ENCODE measurements around the gene SH3RF3. TPM values are rescaled to one million over a fixed set of nuclear protein-coding genes. Genes with fewer than 3 reads are reported as not detected.
A peak's percentile ranks its signal among the peaks of the same experiment; 100 is the strongest.

The SH3RF3 gene
- total RNA-seq, 6 donors from 2014 or later, result 4.1 to 21.0 (median 8.0) TPM

DNA sequence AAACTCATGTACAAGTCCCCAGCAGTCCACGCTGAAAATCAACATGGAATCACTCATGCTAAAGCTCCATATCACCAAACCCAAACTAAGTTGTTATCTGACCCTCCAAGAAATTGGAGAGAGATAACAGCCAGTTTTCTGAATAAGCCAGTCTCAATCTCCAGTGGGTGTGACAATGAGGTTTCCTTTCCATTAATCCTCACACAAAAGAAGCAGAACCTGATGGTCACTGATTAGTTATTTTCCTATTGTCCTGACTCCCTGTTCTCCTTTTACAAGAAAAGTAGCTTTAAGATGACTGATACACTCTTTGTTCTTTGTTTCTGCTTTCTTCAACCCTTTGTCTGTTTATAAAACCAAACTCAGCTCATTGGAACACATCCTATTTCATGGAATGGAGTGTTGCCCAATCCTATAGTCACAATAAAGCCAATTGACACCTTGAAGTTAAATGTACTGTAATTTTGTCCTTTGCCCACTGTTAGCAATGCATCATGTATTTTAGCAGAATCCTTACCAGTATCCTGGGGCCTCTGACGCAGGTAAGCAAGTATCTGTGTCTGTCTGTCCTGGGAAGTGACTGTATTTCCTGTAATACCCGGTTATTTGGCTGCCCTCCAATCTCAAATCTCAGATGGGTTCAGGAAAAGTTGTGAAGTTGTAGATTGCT is 30.6 kb upstream of the SH3RF3 start:
- WGBS, 2 donors, result 20 to 37% methylated on average over 3 of the region's 3 CpGs
- ATAC-seq (ENCODE audit: low FRiP score in 2 of 2), result no peak
- Histone ChIP-seq H3K27ac (no peak overlapping the region), H3K27me3 (no peaks in the 10 kb centered on the region), H3K4me3 (no peak overlapping the region), H3K4me1 (peaks cover 0 to 16% (median 5%) of the 10 kb centered on the region in 4 donors), H3K36me3 (no peaks in the 10 kb centered on the region), H3K9me3 (peaks cover 0 to 9% (median 0%) of the 10 kb centered on the region in 4 donors)
- no peak for DNase-seq
- TF ChIP-seq CTCF (IDR thresholded peaks at IDR 0.05) (no peak), POLR2AphosphoS5 (IDR thresholded peaks at IDR 0.05) (no peak), POLR2A (IDR thresholded peaks at IDR 0.05) (no peak)

DNA sequence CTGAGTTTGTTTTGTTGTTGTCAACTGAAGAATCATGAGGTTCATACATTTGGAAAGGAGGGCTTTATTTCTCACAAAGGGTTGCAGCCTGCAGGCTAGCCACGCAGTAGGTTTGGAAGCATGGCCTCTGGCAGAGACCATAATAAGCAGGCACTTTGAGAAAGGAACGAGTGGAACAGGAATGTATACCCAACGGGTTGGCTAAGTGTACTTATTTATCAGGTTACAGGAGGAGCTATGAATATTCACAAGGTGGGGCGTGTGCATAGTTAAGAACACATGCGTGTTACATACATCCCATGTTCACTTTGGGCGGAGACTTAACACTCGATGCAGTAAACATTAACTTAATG is 30.1 kb upstream of the SH3RF3 start:
- no peak for ATAC-seq (ENCODE audit: low FRiP score in 2 of 2)
- DNase-seq, result no peak

DNA sequence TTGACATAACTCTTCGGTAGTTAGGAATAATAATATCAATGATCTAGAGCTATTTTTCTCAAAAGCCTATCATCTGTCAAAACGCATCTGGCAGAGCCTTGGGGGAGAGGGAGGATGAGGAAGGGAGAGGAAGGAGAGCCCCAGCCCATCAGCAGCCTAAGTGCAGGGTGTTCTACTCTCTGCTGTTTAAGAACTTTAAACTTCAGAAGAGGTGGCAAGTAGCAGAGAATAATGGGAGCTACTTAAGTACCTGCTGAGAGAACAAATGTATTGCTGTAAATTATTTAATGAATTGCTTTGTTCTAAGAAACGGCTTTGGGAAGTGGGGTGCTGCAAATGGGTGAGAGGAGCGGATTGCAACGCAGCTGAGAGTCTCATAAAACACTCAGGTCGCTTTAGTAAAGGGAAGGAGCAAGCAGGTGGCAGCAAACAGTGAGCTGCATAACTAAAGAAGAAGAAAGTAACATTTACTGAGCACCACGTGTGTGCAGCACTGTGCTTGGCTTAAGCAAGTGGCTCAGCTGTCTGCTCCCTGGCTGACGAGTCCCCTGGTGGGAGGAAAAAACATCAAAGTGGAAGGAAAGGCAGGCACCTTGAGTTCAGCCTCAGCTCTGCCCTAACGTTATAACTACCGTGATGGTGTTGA is 26.3 kb upstream of the SH3RF3 start:
- TF ChIP-seq POLR2A (IDR thresholded peaks at IDR 0.05) (no peak), EP300 (IDR thresholded peaks at IDR 0.05) (no peak)
- no peaks in the 10 kb centered on the region for H3K27me3 ChIP-seq
- DNase-seq, result peak in 1 of 2 donors; percentile 31
- H3K36me3 ChIP-seq, result no peaks in the 10 kb centered on the region
- no peak overlapping the region for H3K27ac ChIP-seq
- ATAC-seq (ENCODE audit: low FRiP score in 2 of 2), result no peak
- peaks cover 0 to 21% (median 5%) of the 10 kb centered on the region in 4 donors for H3K4me1 ChIP-seq
- H3K9me3 ChIP-seq, result no peaks in the 10 kb centered on the region
- no peak overlapping the region for H3K4me3 ChIP-seq
- WGBS, 2 donors, result 21 to 41% methylated on average over 10 of the region's 10 CpGs

More for the DNA sequence above, 30.1 kb upstream of the SH3RF3 start:
- no peak overlapping the region for H3K27ac ChIP-seq
- no peak overlapping the region for H3K4me3 ChIP-seq
- H3K27me3 ChIP-seq, result no peaks in the 10 kb centered on the region
- peaks cover 0 to 8% (median 0%) of the 10 kb centered on the region in 4 donors for H3K9me3 ChIP-seq
- H3K36me3 ChIP-seq, result no peaks in the 10 kb centered on the region
- WGBS, 2 donors, result 67 to 70% methylated on average over 7 of the region's 7 CpGs
- H3K4me1 ChIP-seq, result peaks cover 0 to 16% (median 5%) of the 10 kb centered on the region in 4 donors
- TF ChIP-seq EP300 (IDR thresholded peaks at IDR 0.05) (no peak), POLR2A (IDR thresholded peaks at IDR 0.05) (no peak), POLR2AphosphoS5 (IDR thresholded peaks at IDR 0.05) (no peak), CTCF (IDR thresholded peaks at IDR 0.05) (no peak)

DNA sequence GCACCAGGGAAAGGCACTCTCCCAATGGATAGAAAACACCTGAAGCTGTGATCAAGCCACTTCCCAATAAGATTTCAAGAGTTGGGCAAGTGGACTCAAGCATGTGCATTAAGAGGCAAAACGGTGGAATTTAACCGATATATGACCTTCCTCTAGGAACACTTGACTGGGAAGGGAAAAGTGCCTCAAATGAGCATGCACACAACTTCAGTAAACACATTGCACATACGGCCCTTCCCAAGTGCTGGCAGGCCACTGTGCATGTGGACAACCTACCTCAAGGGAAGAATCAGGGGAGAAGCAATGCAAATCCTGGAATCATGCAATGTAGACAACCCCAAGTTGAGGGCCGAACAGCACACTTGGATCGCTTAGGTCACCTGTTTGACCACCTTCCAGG is 23.9 kb upstream of the SH3RF3 start:
- Histone ChIP-seq H3K4me1 (peaks cover 0 to 13% (median 0%) of the 10 kb centered on the region in 4 donors), H3K36me3 (no peaks in the 10 kb centered on the region), H3K27ac (no peak overlapping the region), H3K9me3 (no peaks in the 10 kb centered on the region), H3K4me3 (no peak overlapping the region), H3K27me3 (no peaks in the 10 kb centered on the region)
- 71 to 76% methylated on average over 4 to 5 of the region's 5 CpGs for WGBS, 2 donors
- ATAC-seq (ENCODE audit: low FRiP score in 2 of 2), result peak in 1 of 2 donors; percentile 50
- TF ChIP-seq CTCF (IDR thresholded peaks at IDR 0.05) (no peak), POLR2AphosphoS5 (IDR thresholded peaks at IDR 0.05) (peak in 1 of 2 donors; percentile 30), EP300 (IDR thresholded peaks at IDR 0.05) (peak in 1 of 4 donors; percentile 67), POLR2A (IDR thresholded peaks at IDR 0.05) (no peak)
- peak in 1 of 2 donors; percentile 71 for DNase-seq

- ATAC-seq (ENCODE audit: low FRiP score in 2 of 2), result peak in 1 of 2 donors; percentile 41
- TF ChIP-seq EP300 (IDR thresholded peaks at IDR 0.05) (no peak), CTCF (IDR thresholded peaks at IDR 0.05) (no peak), POLR2A (IDR thresholded peaks at IDR 0.05) (no peak), POLR2AphosphoS5 (IDR thresholded peaks at IDR 0.05) (no peak)
- H3K27me3 ChIP-seq, result no peaks in the 10 kb centered on the region
- H3K4me1 ChIP-seq, result peaks cover 0 to 4% (median 0%) of the 10 kb centered on the region in 4 donors
- H3K36me3 ChIP-seq, result no peaks in the 10 kb centered on the region
- no peaks in the 10 kb centered on the region for H3K9me3 ChIP-seq
- no peak overlapping the region for H3K4me3 ChIP-seq
- DNase-seq, result peak in 1 of 2 donors; percentile 26
- WGBS, 2 donors, result 88 to 95% methylated on average over 4 to 9 of the region's 9 CpGs
- no peak overlapping the region for H3K27ac ChIP-seq
Observed at GRCh38 chr2:109108740-109109139, 20.3 kb upstream of the SH3RF3 start.

Measured in upper lobe of left lung (tissue), 6 donors.